ENCODE measurements around the gene STRAP. TPM values are rescaled to one million over a fixed set of nuclear protein-coding genes. Genes with fewer than 3 reads are reported as not detected.
"Not testable (repeated sequence)": the region's sequence is repeated elsewhere in the genome, so short reads cannot be mapped to it uniquely, and the experiment has no call there.

STRAP gene
- total and polyA plus RNA-seq, 2 of the 13 experiments (the other 11 are each of a cell fraction or from before 2014, with no cell fraction given): 66.9 to 118 TPM

DNA sequence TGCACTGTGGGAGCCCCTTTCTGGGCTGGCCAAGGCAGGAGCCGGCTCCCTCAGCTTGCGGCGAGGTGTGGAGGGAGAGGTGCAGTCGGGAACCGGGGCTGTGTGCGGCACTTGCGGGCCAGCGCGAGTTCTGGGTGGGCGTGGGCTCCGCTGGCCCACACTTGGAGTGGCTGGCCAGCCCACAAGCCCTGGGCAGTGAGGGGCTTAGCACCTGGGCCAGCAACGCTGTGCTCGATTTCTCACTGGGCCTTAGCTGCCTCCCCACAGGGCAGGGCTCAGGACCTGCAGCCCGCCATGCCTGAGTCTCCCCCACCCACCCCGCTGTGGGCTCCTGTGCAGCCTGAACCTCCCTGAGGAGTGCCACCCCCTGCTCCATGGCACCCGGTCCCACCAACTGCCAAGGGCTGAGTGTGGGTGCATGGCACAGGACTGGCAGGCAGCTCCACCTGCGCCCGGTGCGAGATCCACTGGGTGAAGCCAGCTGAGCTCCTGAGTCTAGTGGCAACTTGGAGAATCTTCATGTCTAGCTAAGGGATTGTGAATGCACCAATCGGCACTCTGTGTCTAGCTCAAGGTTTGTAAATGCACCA is 7.5 kb upstream of the STRAP start:
- intact Hi-C loops (cut with micrococcal nuclease; ENCODE audit: unreplicated experiment); in situ Hi-C loops (cut with HindIII; ENCODE audit: extremely low pct_ligation_motif_present, low pct_unique_long_range_greater_than_20kb); H3K27me3 ChIP-seq (ENCODE audit: control insufficient read depth in 1 of 2, insufficient read depth in 2 of 2, low read length in 2 of 2); H3K36me3 ChIP-seq (replicated peaks in 1 of 2; ENCODE audit: control insufficient read depth in 1 of 2, insufficient read depth in 2 of 2, low read length in 2 of 2); FAIRE-seq; H3K4me2 ChIP-seq (ENCODE audit: low read depth, low read length); H3K9ac ChIP-seq (ENCODE audit: insufficient read depth, low read depth, low read length); H3K4me3 ChIP-seq (replicated peaks in 1 of 3; ENCODE audit: insufficient read depth in 1 of 3, low read depth in 2 of 3, low read length in 3 of 3); H3K79me2 ChIP-seq (ENCODE audit: insufficient read depth, low read length); H3K9me3 ChIP-seq (ENCODE audit: low read length); H3K4me1 ChIP-seq (ENCODE audit: insufficient read depth, low read length); H4K20me1 ChIP-seq (ENCODE audit: insufficient read depth, low read length); H3K27ac ChIP-seq (ENCODE audit: extremely low read length, insufficient read depth, low read length); H2AFZ ChIP-seq (ENCODE audit: low read length); POLR2A ChIA-PET; BruUV-seq (replicated peaks); ATAC-seq; CTCF ChIA-PET (ENCODE audit: low intra/inter-chr PET ratio, low total read pairs); DNase-seq (ENCODE audit: low spot score): not testable (repeated sequence)
- 96% methylated on average over 7 of the region's 20 CpGs for whole genome bisulfite sequencing (ENCODE audit: low lambda C conversion rate)

DNA sequence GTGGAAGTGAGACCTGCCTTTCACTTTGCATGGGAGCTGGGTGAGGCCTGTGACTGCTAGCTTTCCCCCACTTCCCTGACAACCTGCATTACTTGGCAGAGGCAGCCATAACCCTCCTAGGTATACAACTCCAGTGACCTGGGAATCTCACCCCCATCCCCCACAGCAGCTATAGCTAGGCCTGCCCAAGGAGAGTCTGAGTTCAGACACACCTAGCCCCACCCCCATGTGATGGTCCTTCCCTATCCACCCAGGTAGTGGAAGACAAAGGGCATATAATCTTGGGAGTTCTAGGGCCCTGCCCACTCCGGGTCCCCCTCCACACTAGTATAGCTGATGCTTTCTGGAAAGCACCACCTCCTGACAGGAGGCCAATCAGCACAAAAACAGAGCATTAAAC is 6.3 kb upstream of the STRAP start:
- no peak overlapping the region for H2AFZ ChIP-seq (ENCODE audit: low read length)
- ATAC-seq (no peak), FAIRE-seq (no peak), DNase-seq (ENCODE audit: low spot score) (no peak)
- in situ Hi-C loops (cut with HindIII; ENCODE audit: extremely low pct_ligation_motif_present, low pct_unique_long_range_greater_than_20kb) (no loop called here), intact Hi-C loops (cut with micrococcal nuclease; ENCODE audit: unreplicated experiment) (no loop called here)
- CTCF ChIA-PET (ENCODE audit: low intra/inter-chr PET ratio, low total read pairs): no interaction called here
- no peaks in the 10 kb centered on the region for H3K79me2 ChIP-seq (ENCODE audit: insufficient read depth, low read length)
- no peaks in the 10 kb centered on the region for H3K27me3 ChIP-seq (ENCODE audit: control insufficient read depth in 1 of 2, insufficient read depth in 2 of 2, low read length in 2 of 2)
- no peak overlapping the region for H3K4me3 ChIP-seq (replicated peaks in 1 of 3; ENCODE audit: insufficient read depth in 1 of 3, low read depth in 2 of 3, low read length in 3 of 3)
- WGBS (ENCODE audit: low lambda C conversion rate): 50% methylated on average over 1 of the region's 1 CpG
- H3K4me1 ChIP-seq (ENCODE audit: insufficient read depth, low read length): peaks cover 3% of the 10 kb centered on the region
- H3K9me3 ChIP-seq (ENCODE audit: low read length): no peaks in the 10 kb centered on the region
- H3K9ac ChIP-seq (ENCODE audit: insufficient read depth, low read depth, low read length): no peak overlapping the region
- H3K27ac ChIP-seq (ENCODE audit: extremely low read length, insufficient read depth, low read length): no peak overlapping the region
- BruUV-seq (replicated peaks): no TSS peak
- H3K4me2 ChIP-seq (ENCODE audit: low read depth, low read length): no peak overlapping the region
- no peaks in the 10 kb centered on the region for H3K36me3 ChIP-seq (replicated peaks in 1 of 2; ENCODE audit: control insufficient read depth in 1 of 2, insufficient read depth in 2 of 2, low read length in 2 of 2)
- no peaks in the 10 kb centered on the region for H4K20me1 ChIP-seq (ENCODE audit: insufficient read depth, low read length)
- POLR2A ChIA-PET: no interaction called here
- TF ChIP-seq FOXK2 (IDR thresholded peaks at IDR 0.05): no peak
- no peak for TF ChIP-seq RAD51 (IDR thresholded peaks at IDR 0.05; ENCODE audit: borderline replicate concordance)
- TF ChIP-seq BRD4 (CRISPR knock-in tag; IDR thresholded peaks at IDR 0.05): no peak
- no peak for TF ChIP-seq FIP1L1 (IDR thresholded peaks at IDR 0.05; ENCODE audit: borderline replicate concordance, insufficient read depth, low read depth, low read length)
- no peak for TF ChIP-seq CEBPB (IDR thresholded peaks at IDR 0.05; ENCODE audit: borderline replicate concordance, low read depth, low read length)
- no peak for TF ChIP-seq PHB2 (IDR thresholded peaks at IDR 0.05; ENCODE audit: partially characterized antibody)
- TF ChIP-seq, protein P1, sequence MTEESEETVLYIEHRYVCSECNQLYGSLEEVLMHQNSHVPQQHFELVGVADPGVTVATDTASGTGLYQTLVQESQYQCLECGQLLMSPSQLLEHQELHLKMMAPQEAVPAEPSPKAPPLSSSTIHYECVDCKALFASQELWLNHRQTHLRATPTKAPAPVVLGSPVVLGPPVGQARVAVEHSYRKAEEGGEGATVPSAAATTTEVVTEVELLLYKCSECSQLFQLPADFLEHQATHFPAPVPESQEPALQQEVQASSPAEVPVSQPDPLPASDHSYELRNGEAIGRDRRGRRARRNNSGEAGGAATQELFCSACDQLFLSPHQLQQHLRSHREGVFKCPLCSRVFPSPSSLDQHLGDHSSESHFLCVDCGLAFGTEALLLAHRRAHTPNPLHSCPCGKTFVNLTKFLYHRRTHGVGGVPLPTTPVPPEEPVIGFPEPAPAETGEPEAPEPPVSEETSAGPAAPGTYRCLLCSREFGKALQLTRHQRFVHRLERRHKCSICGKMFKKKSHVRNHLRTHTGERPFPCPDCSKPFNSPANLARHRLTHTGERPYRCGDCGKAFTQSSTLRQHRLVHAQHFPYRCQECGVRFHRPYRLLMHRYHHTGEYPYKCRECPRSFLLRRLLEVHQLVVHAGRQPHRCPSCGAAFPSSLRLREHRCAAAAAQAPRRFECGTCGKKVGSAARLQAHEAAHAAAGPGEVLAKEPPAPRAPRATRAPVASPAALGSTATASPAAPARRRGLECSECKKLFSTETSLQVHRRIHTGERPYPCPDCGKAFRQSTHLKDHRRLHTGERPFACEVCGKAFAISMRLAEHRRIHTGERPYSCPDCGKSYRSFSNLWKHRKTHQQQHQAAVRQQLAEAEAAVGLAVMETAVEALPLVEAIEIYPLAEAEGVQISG (CRISPR knock-in tag; IDR thresholded peaks at IDR 0.05): no peak
- no peak for TF ChIP-seq AKAP8 (CRISPR knock-in tag; IDR thresholded peaks at IDR 0.05)
- TF ChIP-seq SETDB1 (CRISPR knock-in tag; IDR thresholded peaks at IDR 0.05; ENCODE audit: borderline replicate concordance): no peak
- no peak for TF ChIP-seq ZNF572 (CRISPR knock-in tag; IDR thresholded peaks at IDR 0.05)
- TF ChIP-seq, protein P2, sequence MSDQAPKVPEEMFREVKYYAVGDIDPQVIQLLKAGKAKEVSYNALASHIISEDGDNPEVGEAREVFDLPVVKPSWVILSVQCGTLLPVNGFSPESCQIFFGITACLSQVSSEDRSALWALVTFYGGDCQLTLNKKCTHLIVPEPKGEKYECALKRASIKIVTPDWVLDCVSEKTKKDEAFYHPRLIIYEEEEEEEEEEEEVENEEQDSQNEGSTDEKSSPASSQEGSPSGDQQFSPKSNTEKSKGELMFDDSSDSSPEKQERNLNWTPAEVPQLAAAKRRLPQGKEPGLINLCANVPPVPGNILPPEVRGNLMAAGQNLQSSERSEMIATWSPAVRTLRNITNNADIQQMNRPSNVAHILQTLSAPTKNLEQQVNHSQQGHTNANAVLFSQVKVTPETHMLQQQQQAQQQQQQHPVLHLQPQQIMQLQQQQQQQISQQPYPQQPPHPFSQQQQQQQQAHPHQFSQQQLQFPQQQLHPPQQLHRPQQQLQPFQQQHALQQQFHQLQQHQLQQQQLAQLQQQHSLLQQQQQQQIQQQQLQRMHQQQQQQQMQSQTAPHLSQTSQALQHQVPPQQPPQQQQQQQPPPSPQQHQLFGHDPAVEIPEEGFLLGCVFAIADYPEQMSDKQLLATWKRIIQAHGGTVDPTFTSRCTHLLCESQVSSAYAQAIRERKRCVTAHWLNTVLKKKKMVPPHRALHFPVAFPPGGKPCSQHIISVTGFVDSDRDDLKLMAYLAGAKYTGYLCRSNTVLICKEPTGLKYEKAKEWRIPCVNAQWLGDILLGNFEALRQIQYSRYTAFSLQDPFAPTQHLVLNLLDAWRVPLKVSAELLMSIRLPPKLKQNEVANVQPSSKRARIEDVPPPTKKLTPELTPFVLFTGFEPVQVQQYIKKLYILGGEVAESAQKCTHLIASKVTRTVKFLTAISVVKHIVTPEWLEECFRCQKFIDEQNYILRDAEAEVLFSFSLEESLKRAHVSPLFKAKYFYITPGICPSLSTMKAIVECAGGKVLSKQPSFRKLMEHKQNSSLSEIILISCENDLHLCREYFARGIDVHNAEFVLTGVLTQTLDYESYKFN (CRISPR knock-in tag; conservative IDR thresholded peaks at IDR 0.05): no peak

Data from HepG2 (cell line).